ENCODE measurements around the gene C1QC. TPM values are rescaled to one million over a fixed set of nuclear protein-coding genes. Genes with fewer than 3 reads are reported as not detected.

The C1QC gene
- total RNA-seq, 1 experiment from 2014 or later, result not detected

GRCh38 chr1:22651941-22652856 lies 8.8 kb downstream of the C1QC start:
- H3K27ac ChIP-seq (ENCODE audit: low read depth, low read length, poor library complexity, severe bottlenecking), result no peak overlapping the region
- no peak for DNase-seq (ENCODE audit: low spot score)
- H3K9me3 ChIP-seq (ENCODE audit: low read depth, low read length, poor library complexity, severe bottlenecking), result no peaks in the 10 kb centered on the region
- ChIA-PET CTCF (no interaction called here), POLR2A (ENCODE audit: low non-redundant PET) (no interaction called here)
- no TSS peak for BruUV-seq (replicated peaks)
- peaks cover 17% of the 10 kb centered on the region for H3K27me3 ChIP-seq (replicated peaks; ENCODE audit: insufficient read depth, low read depth, low read length, poor library complexity)
- TF ChIP-seq, protein P1, sequence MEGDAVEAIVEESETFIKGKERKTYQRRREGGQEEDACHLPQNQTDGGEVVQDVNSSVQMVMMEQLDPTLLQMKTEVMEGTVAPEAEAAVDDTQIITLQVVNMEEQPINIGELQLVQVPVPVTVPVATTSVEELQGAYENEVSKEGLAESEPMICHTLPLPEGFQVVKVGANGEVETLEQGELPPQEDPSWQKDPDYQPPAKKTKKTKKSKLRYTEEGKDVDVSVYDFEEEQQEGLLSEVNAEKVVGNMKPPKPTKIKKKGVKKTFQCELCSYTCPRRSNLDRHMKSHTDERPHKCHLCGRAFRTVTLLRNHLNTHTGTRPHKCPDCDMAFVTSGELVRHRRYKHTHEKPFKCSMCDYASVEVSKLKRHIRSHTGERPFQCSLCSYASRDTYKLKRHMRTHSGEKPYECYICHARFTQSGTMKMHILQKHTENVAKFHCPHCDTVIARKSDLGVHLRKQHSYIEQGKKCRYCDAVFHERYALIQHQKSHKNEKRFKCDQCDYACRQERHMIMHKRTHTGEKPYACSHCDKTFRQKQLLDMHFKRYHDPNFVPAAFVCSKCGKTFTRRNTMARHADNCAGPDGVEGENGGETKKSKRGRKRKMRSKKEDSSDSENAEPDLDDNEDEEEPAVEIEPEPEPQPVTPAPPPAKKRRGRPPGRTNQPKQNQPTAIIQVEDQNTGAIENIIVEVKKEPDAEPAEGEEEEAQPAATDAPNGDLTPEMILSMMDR (conservative IDR thresholded peaks at IDR 0.05; ENCODE audit: low read depth, low read length), result no peak
- no peak for TF ChIP-seq EZH2 (IDR thresholded peaks at IDR 0.05; ENCODE audit: borderline replicate concordance, low read depth, low read length, poor library complexity, severe bottlenecking)
- no peaks in the 10 kb centered on the region for H3K4me1 ChIP-seq (ENCODE audit: insufficient read depth, low read length, poor library complexity, severe bottlenecking)
- intact Hi-C loops (cut with micrococcal nuclease; ENCODE audit: unreplicated experiment), result no loop called here
- H3K36me3 ChIP-seq (ENCODE audit: insufficient read depth, low read length, poor library complexity, severe bottlenecking), result no peaks in the 10 kb centered on the region
- H3K4me3 ChIP-seq (ENCODE audit: low read depth, low read length, poor library complexity, severe bottlenecking), result no peak overlapping the region

DNA sequence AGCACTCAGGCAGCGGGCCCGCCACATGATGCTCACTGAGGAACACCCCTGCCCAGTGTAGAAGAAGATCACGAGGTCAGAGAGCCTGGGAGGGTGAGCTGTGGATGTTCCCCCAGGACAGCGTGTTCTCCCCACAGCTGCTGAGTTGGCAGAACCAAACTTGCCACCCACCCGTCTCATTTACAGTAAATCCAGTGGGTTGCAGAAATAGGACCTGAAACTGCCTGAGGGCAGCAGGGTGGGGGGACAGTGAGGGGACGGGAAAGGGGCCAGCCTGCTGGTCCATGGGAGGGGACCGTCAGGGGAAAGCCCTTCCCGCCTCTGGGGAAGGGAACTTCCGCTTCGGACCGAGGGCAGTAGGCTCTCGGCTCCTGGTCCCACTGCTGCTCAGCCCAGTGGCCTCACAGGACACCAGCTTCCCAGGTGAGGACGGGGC lies 9.5 kb downstream of the C1QC start, which contains the start of gene C1QB:
C1QB (plus strand) TSS at position 356 of the 436 bp plus-strand sequence. CDS start 6,227 bp downstream, outside the sequence.
- DNase-seq (ENCODE audit: low spot score), result no peak
- ChIA-PET CTCF (no interaction called here), POLR2A (ENCODE audit: low non-redundant PET) (no interaction called here)
- Histone ChIP-seq H3K27ac (ENCODE audit: low read depth, low read length, poor library complexity, severe bottlenecking) (no peak within 1 kb of the TSS), H3K4me3 (ENCODE audit: low read depth, low read length, poor library complexity, severe bottlenecking) (no peak within 1 kb of the TSS), H3K27me3 (replicated peaks; ENCODE audit: insufficient read depth, low read depth, low read length, poor library complexity) (peaks cover 21% of the 10 kb centered on the region), H3K36me3 (ENCODE audit: insufficient read depth, low read length, poor library complexity, severe bottlenecking) (no peaks in the 10 kb centered on the region), H3K9me3 (ENCODE audit: low read depth, low read length, poor library complexity, severe bottlenecking) (no peaks in the 10 kb centered on the region), H3K4me1 (ENCODE audit: insufficient read depth, low read length, poor library complexity, severe bottlenecking) (no peaks in the 10 kb centered on the region)
- intact Hi-C loops (cut with micrococcal nuclease; ENCODE audit: unreplicated experiment), result no loop called here
- BruUV-seq (replicated peaks), result no TSS peak
- TF ChIP-seq, protein P1 (conservative IDR thresholded peaks at IDR 0.05; ENCODE audit: low read depth, low read length), result no peak
- TF ChIP-seq EZH2 (IDR thresholded peaks at IDR 0.05; ENCODE audit: borderline replicate concordance, low read depth, low read length, poor library complexity, severe bottlenecking), result no peak

DNA sequence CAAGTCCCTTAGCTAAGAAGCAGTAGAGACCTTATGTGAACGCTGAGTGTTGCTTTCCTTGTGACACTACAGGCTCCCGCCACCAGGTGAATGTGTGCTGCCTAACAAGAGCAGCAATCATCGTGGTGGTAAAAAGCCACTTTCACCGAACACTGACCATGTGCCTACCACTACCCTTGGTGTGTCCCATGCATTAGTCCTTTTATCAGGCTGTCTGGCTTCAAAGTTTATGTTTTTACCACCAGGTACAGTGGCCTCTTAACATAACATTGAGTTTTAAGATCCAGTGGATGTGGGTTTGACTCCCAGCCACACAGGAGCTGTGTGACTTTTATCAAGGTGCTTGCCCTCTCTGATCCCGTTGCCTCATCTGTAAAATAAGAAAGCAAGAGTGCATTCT lies 11.3 kb downstream of the C1QC start:
- TF ChIP-seq EZH2 (IDR thresholded peaks at IDR 0.05; ENCODE audit: borderline replicate concordance, low read depth, low read length, poor library complexity, severe bottlenecking), result no peak
- TF ChIP-seq, protein P1 (conservative IDR thresholded peaks at IDR 0.05; ENCODE audit: low read depth, low read length), result 0 out of 2 replicates have a peak, but pooled peaks have one; percentile 15
- BruUV-seq (replicated peaks), result no TSS peak
- ChIA-PET POLR2A (ENCODE audit: low non-redundant PET) (no interaction called here), CTCF (no interaction called here)
- no peak overlapping the region for H3K27ac ChIP-seq (ENCODE audit: low read depth, low read length, poor library complexity, severe bottlenecking)
- H3K27me3 ChIP-seq (replicated peaks; ENCODE audit: insufficient read depth, low read depth, low read length, poor library complexity), result peaks cover 21% of the 10 kb centered on the region
- H3K4me1 ChIP-seq (ENCODE audit: insufficient read depth, low read length, poor library complexity, severe bottlenecking), result no peaks in the 10 kb centered on the region
- H3K9me3 ChIP-seq (ENCODE audit: low read depth, low read length, poor library complexity, severe bottlenecking), result no peaks in the 10 kb centered on the region
- intact Hi-C loops (cut with micrococcal nuclease; ENCODE audit: unreplicated experiment), result no loop called here
- H3K4me3 ChIP-seq (ENCODE audit: low read depth, low read length, poor library complexity, severe bottlenecking), result no peak overlapping the region
- no peak for DNase-seq (ENCODE audit: low spot score)
- H3K36me3 ChIP-seq (ENCODE audit: insufficient read depth, low read length, poor library complexity, severe bottlenecking), result no peaks in the 10 kb centered on the region

Data from A673 (cell line).